ENCODE data around the gene CDH23.

The CDH23 gene

GRCh38 chr10:71439670-71440425, 43.1 kb downstream of the CDH23 start:
- DNase-seq (ENCODE audit: extremely low read depth, insufficient read length), result no peak
- H3K36me3 ChIP-seq (ENCODE audit: control insufficient read depth, insufficient read depth, low read length), result no peaks in the 10 kb centered on the region
- TF ChIP-seq CTCF (IDR thresholded peaks at IDR 0.05; ENCODE audit: insufficient read depth, low read length, poor library complexity, severe bottlenecking), result no peak
- no peaks in the 10 kb centered on the region; the same call in none of the 2 replicates for H3K27me3 ChIP-seq (replicated peaks; ENCODE audit: control insufficient read depth, insufficient read depth, low read length)
- H3K4me3 ChIP-seq (replicated peaks; ENCODE audit: low read depth, low read length), result no peak overlapping the region

DNA sequence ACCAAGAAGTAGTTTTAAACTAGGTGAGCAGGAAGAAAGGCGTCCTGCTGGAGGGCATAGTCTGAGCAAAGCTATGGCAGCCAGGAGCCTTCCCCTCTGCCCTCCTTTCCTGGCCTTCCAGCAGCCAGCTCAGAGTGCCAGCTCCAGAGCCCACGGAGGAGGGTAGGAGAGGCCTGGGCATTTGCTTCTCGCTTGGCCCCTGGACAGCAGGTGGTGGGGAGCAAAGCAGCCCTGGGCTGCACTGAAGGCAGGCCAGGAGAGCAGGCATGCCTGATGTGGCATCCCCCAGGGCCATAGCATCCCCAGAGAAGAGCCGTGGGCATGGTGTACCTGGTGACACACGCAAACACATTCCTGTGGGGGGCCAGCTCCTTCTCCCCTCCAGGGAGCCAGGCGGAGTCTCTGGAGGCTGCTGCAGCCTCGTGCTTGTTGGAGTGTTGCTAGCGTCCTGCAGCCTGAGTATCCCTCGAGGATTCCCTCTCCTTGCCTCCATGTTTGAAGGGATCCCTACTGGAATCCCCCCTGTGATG, 43.9 kb downstream of the CDH23 start:
- Histone ChIP-seq H3K27me3 (replicated peaks; ENCODE audit: control insufficient read depth, insufficient read depth, low read length) (no peaks in the 10 kb centered on the region; the same call in none of the 2 replicates), H3K36me3 (ENCODE audit: control insufficient read depth, insufficient read depth, low read length) (no peaks in the 10 kb centered on the region), H3K4me3 (replicated peaks; ENCODE audit: low read depth, low read length) (no peak overlapping the region)
- no peak for TF ChIP-seq CTCF (IDR thresholded peaks at IDR 0.05; ENCODE audit: insufficient read depth, low read length, poor library complexity, severe bottlenecking)
- no peak for DNase-seq (ENCODE audit: extremely low read depth, insufficient read length)

- no peak overlapping the region for H3K4me3 ChIP-seq (replicated peaks; ENCODE audit: low read depth, low read length)
- TF ChIP-seq CTCF (IDR thresholded peaks at IDR 0.05; ENCODE audit: insufficient read depth, low read length, poor library complexity, severe bottlenecking), result no peak
- H3K27me3 ChIP-seq (replicated peaks; ENCODE audit: control insufficient read depth, insufficient read depth, low read length), result no peaks in the 10 kb centered on the region; the same call in none of the 2 replicates
- DNase-seq (ENCODE audit: extremely low read depth, insufficient read length), result no peak
- H3K36me3 ChIP-seq (ENCODE audit: control insufficient read depth, insufficient read depth, low read length), result no peaks in the 10 kb centered on the region
These were observed 45.3 kb downstream of the CDH23 start for GRCh38 chr10:71442000-71442399.

DNA sequence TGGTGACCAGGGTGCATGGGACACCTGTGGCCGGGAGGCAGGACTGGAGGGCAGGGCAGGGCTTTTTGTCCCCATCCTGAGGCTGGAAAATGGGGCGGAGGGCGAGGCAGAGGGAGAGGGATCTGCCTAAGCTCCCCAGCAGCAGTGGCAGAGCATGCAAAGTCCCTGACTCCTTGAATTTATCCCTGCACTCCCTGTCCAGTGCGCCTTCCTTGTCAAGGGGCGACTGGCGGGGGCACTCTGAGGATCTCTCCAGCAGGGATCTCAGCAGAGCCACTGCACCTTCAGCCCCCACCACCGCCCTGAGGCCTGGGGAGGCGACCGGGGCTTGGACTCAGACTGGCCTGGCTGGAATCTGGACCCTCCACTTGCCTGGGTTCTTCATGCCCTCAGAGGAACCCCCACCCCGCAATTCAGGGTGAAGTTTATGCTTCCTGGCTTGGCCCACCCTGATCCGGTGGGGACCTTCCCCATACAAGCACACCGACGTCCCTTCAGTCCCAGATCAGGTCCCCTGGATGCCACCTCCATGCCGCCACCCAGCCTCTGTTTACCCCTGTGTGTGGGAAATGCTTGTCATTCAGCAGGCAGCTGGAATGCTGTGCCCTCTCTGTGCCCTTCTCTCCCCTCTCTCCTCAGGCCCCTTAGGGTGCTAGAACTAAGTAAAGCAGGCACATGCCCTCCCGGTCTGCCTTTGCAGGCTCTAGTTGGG, 46.3 kb downstream of the CDH23 start:
- no peaks in the 10 kb centered on the region for H3K36me3 ChIP-seq (ENCODE audit: control insufficient read depth, insufficient read depth, low read length)
- TF ChIP-seq CTCF (IDR thresholded peaks at IDR 0.05; ENCODE audit: insufficient read depth, low read length, poor library complexity, severe bottlenecking), result no peak
- no peak for DNase-seq (ENCODE audit: extremely low read depth, insufficient read length)
- no peak overlapping the region for H3K4me3 ChIP-seq (replicated peaks; ENCODE audit: low read depth, low read length)
- H3K27me3 ChIP-seq (replicated peaks; ENCODE audit: control insufficient read depth, insufficient read depth, low read length), result no peaks in the 10 kb centered on the region; the same call in none of the 2 replicates

- no peaks in the 10 kb centered on the region for H3K36me3 ChIP-seq (ENCODE audit: control insufficient read depth, insufficient read depth, low read length)
- H3K27me3 ChIP-seq (replicated peaks; ENCODE audit: control insufficient read depth, insufficient read depth, low read length), result no peaks in the 10 kb centered on the region; the same call in none of the 2 replicates
- no peak for TF ChIP-seq CTCF (IDR thresholded peaks at IDR 0.05; ENCODE audit: insufficient read depth, low read length, poor library complexity, severe bottlenecking)
- H3K4me3 ChIP-seq (replicated peaks; ENCODE audit: low read depth, low read length), result no peak overlapping the region
- no peak for DNase-seq (ENCODE audit: extremely low read depth, insufficient read length)
These were observed 47.0 kb downstream of the CDH23 start for GRCh38 chr10:71443676-71444075.
